MM.1S (cell line): ENCODE data around the gene NEDD4L.

ENCODE experiments used
- DNase-seq: peaks from one replicate; pipeline ENCODE4 v3.0.0-alpha.2; 2015
- H2AFZ ChIP-seq: fragments of 300-600 bp; sonication (generic); 2 replicates; pipeline ENCODE4 v1.6.0; 2016; ENCODE audit warnings: antibody characterized with exemption, low read length
- H3F3A ChIP-seq: fragments of 300-600 bp; sonication (generic); 2 replicates; pipeline ENCODE4 v1.6.1; 2016; ENCODE audit warnings: mild to moderate bottlenecking, antibody characterized with exemption, low read length, moderate library complexity, mixed read lengths; ENCODE audit not compliant: insufficient read depth
- H3K27ac ChIP-seq: fragments of 300-600 bp; sonication (generic); 2 replicates; pipeline ENCODE4 v1.5.1; 2016; ENCODE audit warnings: mild to moderate bottlenecking, low read length
- H3K27me3 ChIP-seq: fragments of 300-600 bp; sonication (generic); replicated peaks from 2 replicates; pipeline ENCODE4 v1.6.0; 2016; ENCODE audit warnings: low read length; ENCODE audit not compliant: insufficient read depth
- H3K36me3 ChIP-seq: fragments of 300-600 bp; sonication (generic); replicated peaks from 2 replicates; pipeline ENCODE4 v1.6.1; 2016; ENCODE audit warnings: mild to moderate bottlenecking, low read length, mixed read lengths; ENCODE audit not compliant: insufficient read depth
- H3K4me1 ChIP-seq: fragments of 300-600 bp; sonication (generic); 2 replicates; pipeline ENCODE4 v1.6.1; 2016; ENCODE audit warnings: low read length, mixed read lengths
- H3K4me2 ChIP-seq: fragments of 300-600 bp; sonication (generic); 2 replicates; pipeline ENCODE4 v1.6.0; 2016; ENCODE audit warnings: low read depth, low read length
- H3K4me3 ChIP-seq: fragments of 300-600 bp; sonication (generic); 2 replicates; pipeline ENCODE4 v1.5.1; 2016; ENCODE audit warnings: low read length, mixed read lengths
- H3K79me2 ChIP-seq: fragments of 300-600 bp; sonication (generic); 2 replicates; pipeline ENCODE4 v1.6.1; 2016; ENCODE audit warnings: mixed run types, low read length, mixed read lengths
- H3K9ac ChIP-seq: fragments of 300-600 bp; sonication (generic); 2 replicates; pipeline ENCODE4 v1.6.1; 2016; ENCODE audit warnings: low read length, mixed read lengths
- H3K9me2 ChIP-seq: fragments of 300-600 bp; sonication (generic); replicated peaks from 2 replicates; pipeline ENCODE4 v1.6.1; 2016; ENCODE audit warnings: mild to moderate bottlenecking, low read length, mixed read lengths; ENCODE audit not compliant: insufficient read depth
- H3K9me3 ChIP-seq: fragments of 300-600 bp; sonication (generic); replicated peaks from 2 replicates; pipeline ENCODE4 v1.6.1; 2016; ENCODE audit warnings: mild to moderate bottlenecking, low read length, mixed read lengths; ENCODE audit not compliant: insufficient read depth
- H4K20me1 ChIP-seq: fragments of 300-600 bp; sonication (generic); 2 replicates; pipeline ENCODE4 v1.6.1; 2016; ENCODE audit warnings: mild to moderate bottlenecking, low read length, moderate library complexity, mixed read lengths; ENCODE audit not compliant: insufficient read depth
- EZH2 ChIP-seq: fragments of 300-600 bp; sonication (generic); optimal IDR thresholded peaks from 2 replicates; pipeline ENCODE3; 2017; ENCODE audit warnings: low read depth, mild to moderate bottlenecking, antibody characterized with exemption, low read length, mixed read lengths
- EZH2phosphoT487 ChIP-seq: fragments of 300-600 bp; sonication (generic); IDR thresholded peaks from 2 replicates; pipeline ENCODE4 v1.6.1; 2018; ENCODE audit warnings: antibody characterized with exemption, low read length
- TF ChIP-seq, protein P1 (sequence below): fragments of 300-600 bp; sonication (generic); IDR thresholded peaks from 2 replicates; pipeline ENCODE4 v1.5.1; 2016; ENCODE audit warnings: antibody characterized with exemption, low read length, mixed read lengths

Gene NEDD4L

DNA sequence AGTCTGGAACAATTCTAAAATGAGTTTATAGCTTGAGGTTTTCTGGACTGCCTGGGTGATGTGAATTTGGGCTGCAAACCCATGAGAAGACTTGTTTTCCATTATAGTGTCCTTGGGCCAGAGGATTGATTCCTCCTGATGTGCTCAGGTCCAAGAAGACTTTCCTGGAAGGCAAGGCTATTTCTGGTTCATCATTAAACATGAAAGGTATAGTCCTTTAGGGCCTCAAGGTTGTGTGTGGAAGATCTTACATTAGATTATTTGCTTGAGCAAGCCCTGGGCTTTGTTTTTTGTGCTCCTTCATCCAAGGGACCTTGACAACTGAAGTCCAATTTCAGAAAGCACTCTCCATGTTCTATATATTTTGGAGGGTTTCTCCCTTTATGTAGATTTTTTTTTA lies 26.8 kb upstream of the NEDD4L start:
- no peak for TF ChIP-seq EZH2
- TF ChIP-seq, protein P1, sequence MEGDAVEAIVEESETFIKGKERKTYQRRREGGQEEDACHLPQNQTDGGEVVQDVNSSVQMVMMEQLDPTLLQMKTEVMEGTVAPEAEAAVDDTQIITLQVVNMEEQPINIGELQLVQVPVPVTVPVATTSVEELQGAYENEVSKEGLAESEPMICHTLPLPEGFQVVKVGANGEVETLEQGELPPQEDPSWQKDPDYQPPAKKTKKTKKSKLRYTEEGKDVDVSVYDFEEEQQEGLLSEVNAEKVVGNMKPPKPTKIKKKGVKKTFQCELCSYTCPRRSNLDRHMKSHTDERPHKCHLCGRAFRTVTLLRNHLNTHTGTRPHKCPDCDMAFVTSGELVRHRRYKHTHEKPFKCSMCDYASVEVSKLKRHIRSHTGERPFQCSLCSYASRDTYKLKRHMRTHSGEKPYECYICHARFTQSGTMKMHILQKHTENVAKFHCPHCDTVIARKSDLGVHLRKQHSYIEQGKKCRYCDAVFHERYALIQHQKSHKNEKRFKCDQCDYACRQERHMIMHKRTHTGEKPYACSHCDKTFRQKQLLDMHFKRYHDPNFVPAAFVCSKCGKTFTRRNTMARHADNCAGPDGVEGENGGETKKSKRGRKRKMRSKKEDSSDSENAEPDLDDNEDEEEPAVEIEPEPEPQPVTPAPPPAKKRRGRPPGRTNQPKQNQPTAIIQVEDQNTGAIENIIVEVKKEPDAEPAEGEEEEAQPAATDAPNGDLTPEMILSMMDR = no peak
- no peak for TF ChIP-seq EZH2phosphoT487
- H3K79me2 ChIP-seq = no peaks in the 10 kb centered on the region
- no peak overlapping the region for H2AFZ ChIP-seq
- H3K27me3 ChIP-seq = no peaks in the 10 kb centered on the region
- H3K27ac ChIP-seq = no peak overlapping the region
- no peak overlapping the region for H3K4me2 ChIP-seq
- H4K20me1 ChIP-seq = no peaks in the 10 kb centered on the region
- no peak overlapping the region for H3K4me3 ChIP-seq
- H3K9me3 ChIP-seq = no peaks in the 10 kb centered on the region
- no peaks in the 10 kb centered on the region for H3K9me2 ChIP-seq
- DNase-seq = no peak
- no peak overlapping the region for H3K9ac ChIP-seq
- no peaks in the 10 kb centered on the region for H3K36me3 ChIP-seq
- peaks cover 16% of the 10 kb centered on the region for H3K4me1 ChIP-seq
- no peaks in the 10 kb centered on the region for H3F3A ChIP-seq

DNA sequence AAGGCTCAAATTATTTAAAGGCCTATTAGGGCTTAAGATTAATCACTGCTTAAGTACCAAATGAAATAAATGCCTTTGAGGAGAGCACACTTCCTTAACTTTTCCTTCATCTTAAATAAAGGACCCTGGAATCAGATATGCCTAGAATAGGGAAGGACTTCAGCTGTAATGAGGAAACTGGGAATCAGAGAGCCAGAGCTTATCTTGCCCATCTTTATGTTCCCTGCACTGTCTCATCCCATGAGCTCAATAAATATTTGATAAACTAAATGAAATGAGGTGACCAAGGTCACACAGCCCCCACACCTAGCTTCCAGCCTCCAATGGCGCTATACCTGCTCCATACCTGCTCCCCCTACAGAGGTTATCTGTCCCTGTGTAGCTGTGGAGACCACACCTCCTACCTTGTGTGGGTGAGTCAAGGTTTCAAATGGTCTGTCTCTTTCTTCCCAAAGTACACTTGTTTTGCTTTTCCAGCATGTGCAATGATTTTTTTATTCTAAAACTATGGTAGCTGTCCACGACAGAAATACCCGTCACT lies 23.4 kb upstream of the NEDD4L start:
- no peak overlapping the region for H3K4me2 ChIP-seq
- H3K9me2 ChIP-seq = no peaks in the 10 kb centered on the region
- no peaks in the 10 kb centered on the region for H3K79me2 ChIP-seq
- no peak for TF ChIP-seq EZH2phosphoT487
- TF ChIP-seq EZH2 = no peak
- TF ChIP-seq, protein P1 = no peak
- H3K27ac ChIP-seq = no peak overlapping the region
- peaks cover 6% of the 10 kb centered on the region; the same call in 1 of the 2 replicates for H3K4me1 ChIP-seq
- H3K27me3 ChIP-seq = no peaks in the 10 kb centered on the region
- no peak overlapping the region for H3K9ac ChIP-seq
- no peaks in the 10 kb centered on the region for H3K9me3 ChIP-seq
- no peak overlapping the region for H3K4me3 ChIP-seq
- no peak for DNase-seq
- H3K36me3 ChIP-seq = no peaks in the 10 kb centered on the region
- H3F3A ChIP-seq = no peaks in the 10 kb centered on the region
- no peaks in the 10 kb centered on the region for H4K20me1 ChIP-seq
- no peak overlapping the region for H2AFZ ChIP-seq

DNA sequence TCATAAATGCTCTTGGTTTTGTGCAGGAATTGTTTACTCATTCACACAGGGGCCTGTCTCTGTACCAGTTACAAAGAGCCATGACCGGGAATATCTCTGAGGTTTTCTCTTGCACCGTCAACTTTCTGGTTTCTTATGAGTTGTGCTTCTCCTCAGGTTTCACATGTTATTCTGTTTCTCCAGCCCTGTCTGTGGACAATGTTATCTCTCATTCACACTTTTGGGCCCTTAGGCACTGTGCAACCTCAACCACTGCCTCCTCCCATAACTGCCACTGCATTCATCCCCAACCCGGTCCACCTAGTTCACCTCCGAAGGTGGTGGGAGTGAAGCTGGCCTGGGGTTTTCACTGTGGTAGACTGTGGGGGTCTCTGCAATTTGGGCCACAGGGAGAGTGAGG lies 22.5 kb upstream of the NEDD4L start:
- Histone ChIP-seq H3K9ac (no peak overlapping the region), H3K79me2 (no peaks in the 10 kb centered on the region), H3K9me2 (no peaks in the 10 kb centered on the region), H3K27ac (no peak overlapping the region), H3K4me2 (no peak overlapping the region), H3K27me3 (no peaks in the 10 kb centered on the region), H4K20me1 (no peaks in the 10 kb centered on the region), H3K4me1 (peaks cover 5% of the 10 kb centered on the region; the same call in 1 of the 2 replicates), H3K4me3 (no peak overlapping the region), H2AFZ (no peak overlapping the region), H3F3A (no peaks in the 10 kb centered on the region), H3K36me3 (no peaks in the 10 kb centered on the region), H3K9me3 (no peaks in the 10 kb centered on the region)
- peak; percentile 25 for DNase-seq
- TF ChIP-seq EZH2phosphoT487 (no peak), EZH2 (no peak)
- TF ChIP-seq, protein P1 = no peak
